Activated CD8-positive, alpha-beta memory T cell treated with anti-CD3 and anti-CD28 coated beads, Interleukin-2, amount 50 U/mL, for 1 hour (primary cell): Measurements from ENCODE around the gene SLC22A5.
"Not testable (repeated sequence)": the region's sequence is repeated elsewhere in the genome, so short reads cannot be mapped to it uniquely, and the experiment has no call there.

ENCODE experiments used
- DNase-seq: peaks from one replicate; pipeline ENCODE4 v3.0.0-alpha.2; 2020; ENCODE audit errors: extremely low read depth

Gene SLC22A5

GRCh38 chr5:132426525-132427138, 57.1 kb downstream of the SLC22A5 start:
- DNase-seq: no peak

DNA sequence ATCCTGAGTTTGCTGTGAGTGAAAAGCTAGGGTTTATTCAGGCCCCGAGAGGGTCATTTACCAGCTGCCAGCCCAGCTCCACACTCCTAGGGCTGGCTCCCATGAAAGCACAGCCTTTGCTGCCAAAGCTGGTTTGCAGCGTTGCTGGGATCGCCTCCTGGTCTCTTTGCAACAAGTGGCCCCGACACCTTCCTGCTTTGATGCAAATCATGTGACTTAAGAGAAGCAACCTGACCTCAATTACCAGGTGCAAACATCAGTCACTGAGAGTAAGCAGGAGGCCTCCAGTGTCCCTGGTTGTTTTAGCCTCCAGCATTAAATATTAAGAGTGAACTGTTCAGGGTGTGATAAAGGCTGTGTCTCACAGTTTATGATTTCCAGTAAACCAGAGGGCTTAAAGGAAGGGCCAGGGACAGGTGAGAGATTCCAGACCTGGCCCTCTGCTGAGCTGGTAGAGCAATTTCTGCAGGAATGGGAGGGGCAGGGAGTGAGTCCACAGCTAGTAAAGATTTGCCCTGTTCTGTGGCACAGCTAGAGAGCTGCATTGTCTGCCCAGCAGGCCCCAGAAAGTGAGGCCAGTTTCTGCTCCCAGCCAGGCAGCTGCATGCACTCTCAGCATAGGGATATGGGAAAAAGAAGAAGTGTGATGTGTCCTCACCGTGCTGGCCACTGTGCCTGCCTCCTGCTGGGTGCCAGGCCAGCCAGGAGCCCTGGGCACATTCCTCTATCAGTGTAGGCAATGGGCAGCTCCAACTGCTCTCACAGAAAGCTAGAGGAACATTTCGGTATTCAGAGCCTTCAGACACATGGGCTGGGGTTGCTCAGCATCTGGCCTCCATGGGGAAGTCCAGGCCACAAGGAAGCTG, 58.0 kb downstream of the SLC22A5 start:
- peak; percentile 43 for DNase-seq

DNA sequence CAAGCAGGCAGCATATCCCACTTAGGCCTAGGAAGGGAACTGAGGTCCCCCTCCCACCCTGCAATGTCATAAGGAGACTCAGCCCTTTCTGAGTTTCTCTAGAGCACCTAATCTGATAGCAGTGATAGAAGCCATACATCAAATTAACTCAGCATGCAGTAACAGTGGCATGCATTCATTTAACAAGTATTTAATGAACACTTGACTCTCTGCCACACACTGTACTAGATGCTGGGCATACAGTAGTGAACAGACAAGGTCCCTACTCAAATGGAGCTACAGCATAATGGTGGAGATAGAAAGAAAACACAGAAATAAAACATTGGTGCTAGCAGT, 58.6 kb downstream of the SLC22A5 start:
- DNase-seq: no peak

DNA sequence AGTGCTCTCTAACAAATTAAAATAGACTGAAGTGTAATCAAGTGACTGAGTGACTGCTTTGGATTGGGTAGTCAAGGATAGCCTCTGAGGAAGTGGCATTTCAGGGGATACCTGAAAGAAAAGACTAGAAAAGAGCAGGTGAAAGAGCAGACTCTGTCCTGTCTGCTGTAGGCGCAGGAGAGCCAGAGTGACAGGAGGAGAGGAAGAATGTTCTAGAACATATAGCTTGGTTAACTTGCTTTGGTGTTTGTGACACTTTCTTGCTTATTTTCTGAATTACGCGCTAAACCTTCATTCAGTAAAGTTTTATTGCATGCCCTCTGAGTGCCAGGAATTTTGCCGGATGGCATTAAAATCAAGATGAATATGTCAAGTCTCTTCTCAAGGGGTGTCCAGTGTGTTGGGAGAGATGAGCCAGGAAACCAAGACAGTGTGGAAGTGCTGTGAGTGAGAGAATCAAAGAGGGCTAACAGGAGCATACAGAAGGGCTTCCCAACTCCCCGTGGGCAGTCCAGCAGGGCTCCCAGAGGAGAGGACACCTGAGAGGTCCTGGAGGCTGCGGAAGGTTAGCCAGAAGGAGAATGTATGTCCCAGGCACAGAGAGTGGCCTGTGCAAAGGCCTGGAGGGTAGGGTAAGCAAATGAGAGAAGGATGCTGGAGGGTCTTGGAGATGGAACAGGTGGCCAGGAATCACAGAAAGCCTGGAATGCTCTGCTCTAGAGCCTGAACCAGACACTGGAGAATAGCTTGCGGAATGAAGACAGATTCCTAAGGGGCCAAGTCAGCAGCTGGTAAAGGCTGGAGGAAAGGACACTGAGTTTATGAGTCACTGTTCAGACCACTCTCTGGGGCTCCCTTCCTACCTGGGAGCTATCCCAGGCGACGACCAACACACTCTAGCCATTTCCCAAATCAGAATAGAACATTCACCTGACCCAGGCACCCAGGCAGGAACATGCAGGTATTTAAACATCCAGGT, 59.3 kb downstream of the SLC22A5 start:
- DNase-seq: no peak

DNA sequence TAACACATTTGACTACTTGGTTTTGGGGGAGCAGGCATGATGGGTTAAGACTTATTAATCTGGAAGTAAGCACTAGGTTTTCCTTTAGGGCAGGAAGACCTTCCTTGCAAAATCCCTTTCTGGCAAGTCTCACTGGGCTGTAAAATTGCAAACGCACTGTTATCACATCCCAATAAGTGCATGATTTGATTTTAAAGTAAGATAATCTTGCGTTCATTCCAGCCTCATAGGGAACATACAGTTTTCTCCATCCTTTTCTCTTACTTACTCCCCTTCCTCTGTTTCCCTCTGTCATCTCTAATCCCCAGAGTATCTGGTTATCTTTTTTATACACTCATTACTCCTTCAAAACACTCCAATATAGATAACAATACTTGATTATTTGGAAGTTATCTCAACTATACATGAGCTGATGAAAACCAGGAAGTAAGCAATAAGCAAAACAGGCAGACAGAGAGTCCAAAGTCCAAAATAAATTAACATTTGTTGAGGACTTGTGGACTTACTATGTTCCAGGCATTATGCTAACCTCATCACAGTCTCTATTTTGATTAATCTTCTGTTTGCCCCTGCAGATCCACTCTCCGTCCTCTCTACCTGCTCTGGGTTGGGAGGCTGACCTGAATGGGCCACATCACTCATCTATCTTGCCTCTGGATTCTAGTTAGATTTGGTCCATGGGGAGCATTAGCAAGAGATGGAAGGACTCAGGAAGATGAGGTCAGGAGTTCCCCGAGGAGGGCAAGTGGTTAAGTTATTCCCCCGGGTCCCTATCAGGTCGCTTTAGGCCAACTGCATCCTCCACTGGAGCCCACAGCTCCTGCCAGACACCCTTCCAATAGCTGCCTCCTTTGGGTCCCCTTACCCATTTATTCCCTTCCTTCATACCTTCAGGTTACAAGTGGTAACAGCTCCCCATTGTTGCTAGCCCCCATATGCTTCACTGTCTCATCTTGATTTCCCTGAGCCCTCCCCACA, 60.2 kb downstream of the SLC22A5 start:
- no peak for DNase-seq

DNA sequence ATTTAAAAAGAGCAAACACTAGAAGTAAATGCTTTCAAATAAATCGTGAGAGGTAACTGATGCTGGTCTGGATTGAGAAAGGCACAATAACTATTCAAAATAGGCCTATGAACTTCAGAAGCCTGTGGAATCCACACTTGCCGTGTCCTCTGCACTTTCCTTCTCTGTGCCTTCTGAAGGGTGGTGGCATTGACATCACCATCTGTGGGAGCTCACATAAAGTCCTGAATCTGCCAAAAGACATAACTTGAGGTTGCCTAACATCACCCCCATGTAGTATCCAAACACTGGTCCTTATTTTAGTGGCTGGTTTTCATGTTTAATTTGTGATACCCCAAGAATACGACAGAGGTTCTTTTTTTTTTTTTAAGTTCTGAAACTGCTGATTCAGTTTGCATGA, 61.2 kb downstream of the SLC22A5 start:
- DNase-seq: no peak

- DNase-seq: no peak
Observed at GRCh38 chr5:132431632-132432031, 62.1 kb downstream of the SLC22A5 start.

GRCh38 chr5:132433141-132433540, 63.6 kb downstream of the SLC22A5 start:
- DNase-seq: no peak

- DNase-seq: no peak
Observed at GRCh38 chr5:132434416-132435286, 65.1 kb downstream of the SLC22A5 start.

DNA sequence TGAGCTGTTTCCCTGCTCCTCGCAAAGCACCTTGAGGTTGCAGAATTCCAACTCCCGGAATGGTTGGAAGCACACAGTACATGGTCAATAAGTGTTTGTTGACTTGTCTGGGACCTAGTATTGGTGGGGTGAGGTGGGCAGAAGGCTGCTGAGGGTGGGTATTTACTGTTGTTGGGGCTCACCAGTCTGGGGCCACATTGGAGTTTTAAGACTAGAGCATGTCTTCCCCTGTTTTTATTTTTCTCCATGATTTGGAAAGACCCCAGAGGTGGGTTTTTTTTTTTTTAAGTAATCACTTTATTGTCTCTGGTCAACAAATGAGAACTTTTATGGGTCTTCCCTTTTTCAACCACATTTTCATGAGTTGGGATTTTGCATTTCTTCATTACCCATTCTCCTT, 65.9 kb downstream of the SLC22A5 start:
- DNase-seq: no peak

DNA sequence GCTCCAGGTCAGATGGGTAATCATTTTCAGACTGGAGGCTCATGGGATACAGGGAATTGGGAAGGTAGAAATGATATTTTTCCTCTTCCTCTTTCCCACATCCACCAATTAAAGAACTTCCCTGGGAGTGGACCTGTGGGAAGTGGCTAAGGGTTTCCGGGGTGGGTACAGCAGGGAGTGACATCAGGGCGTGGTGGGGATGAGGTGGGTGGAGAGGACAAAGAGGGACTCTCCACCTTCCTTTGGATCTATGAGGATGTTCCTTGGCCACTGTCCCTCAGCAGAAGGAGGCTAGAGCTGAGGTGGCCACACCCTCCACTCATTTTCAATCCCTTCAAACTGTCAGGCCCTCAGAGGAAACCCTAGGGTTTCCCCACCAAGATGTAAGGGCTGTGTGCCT, 66.4 kb downstream of the SLC22A5 start:
- no peak for DNase-seq

DNA sequence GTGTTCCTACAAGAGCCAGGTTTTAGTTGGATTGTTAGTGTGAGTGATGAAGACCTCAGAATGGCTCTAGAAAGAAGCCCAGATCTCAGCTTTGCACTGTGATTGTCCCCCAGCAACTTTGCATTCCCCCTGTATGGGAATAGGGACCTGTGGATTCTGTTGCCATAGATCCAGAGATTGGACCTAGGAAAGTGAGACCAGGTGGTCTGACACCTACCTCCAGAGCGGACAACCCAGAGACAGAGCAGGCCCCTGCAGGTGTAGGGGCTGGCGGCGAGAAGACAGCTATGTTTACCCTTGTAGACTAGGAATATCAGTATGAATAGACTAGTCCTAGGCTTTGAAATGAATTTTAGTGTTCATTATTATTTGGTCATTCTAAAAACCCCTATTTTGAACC, 67.4 kb downstream of the SLC22A5 start:
- no peak for DNase-seq

- no peak for DNase-seq
Observed at GRCh38 chr5:132437604-132438266, 68.2 kb downstream of the SLC22A5 start.

- DNase-seq: not testable (repeated sequence)
Observed at GRCh38 chr5:132438267-132438645, 68.7 kb downstream of the SLC22A5 start.

GRCh38 chr5:132438917-132439316, 69.4 kb downstream of the SLC22A5 start:
- no peak for DNase-seq

DNA sequence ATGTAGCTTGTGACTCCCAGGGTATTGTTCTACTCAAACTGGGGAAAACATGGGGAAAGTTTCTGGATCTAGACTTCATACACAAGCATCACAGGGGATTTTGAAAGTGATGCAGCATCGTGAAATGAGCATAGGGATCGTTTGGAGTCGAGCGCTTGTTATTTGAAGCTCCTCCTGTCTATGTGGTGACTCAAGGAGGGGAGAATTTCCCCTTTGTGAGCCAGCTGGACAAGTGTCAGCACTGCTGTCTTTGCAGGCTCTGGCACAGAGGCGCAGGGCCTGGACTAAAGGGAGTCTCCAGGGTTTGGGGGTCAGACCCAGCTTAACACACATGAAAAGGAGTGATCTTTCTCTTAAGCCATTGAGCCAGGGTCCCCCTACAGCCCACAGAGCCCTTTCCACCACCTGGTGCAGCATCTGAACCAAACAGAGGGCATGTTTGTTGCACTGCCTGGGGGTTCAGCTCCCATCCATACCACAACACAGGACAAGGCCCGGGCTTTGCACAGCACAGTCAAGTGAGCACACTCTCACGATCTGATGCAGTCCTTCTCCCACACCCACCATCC, 70.1 kb downstream of the SLC22A5 start:
- DNase-seq: no peak

DNA sequence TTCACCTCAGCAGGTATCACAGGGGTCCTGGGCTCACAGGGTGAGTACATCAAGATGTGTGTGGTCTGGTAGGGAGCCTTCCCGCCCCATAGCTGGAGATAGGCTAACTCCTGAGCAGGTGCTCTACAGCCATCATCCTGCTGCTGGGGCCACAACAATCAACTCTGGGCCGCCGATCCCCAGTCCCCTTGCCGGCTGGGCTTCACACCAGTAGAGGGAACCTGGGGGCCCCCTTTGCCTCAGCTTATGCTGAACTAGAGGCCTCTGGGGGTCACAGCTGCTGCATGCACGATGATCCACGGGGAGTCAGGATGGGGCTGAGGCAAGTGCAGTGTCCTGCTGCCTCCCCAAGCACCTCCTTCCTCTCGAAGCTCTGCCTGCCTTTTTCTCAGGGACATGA, 74.6 kb downstream of the SLC22A5 start:
- DNase-seq: no peak
